IMR-90 (cell line): Measurements from ENCODE around the gene ALG11. TPM values are rescaled to one million over a fixed set of nuclear protein-coding genes. Genes with fewer than 3 reads are reported as not detected.

Experiments
- ATAC-seq: fragments of 200-7000 bp; cut with Tn5 transposase; 2 replicates; pipeline ENCODE4 v1.9.1; 2020; ENCODE audit warnings: low read depth, mild to moderate bottlenecking, moderate library complexity
- BruUV-seq: library from RNA; stranded (reverse); fragments of 400-500 nt; replicated peaks from 2 replicates; lab custom pipeline; 2021; lab: Mats Ljungman, UMichigan
- CTCF ChIA-PET: fragments of 300-600 bp; formaldehyde crosslinking; extraction: SDS; loops from one replicate; lab custom pipeline; 2021; ENCODE audit warnings: antibody characterized with exemption; lab: Yijun Ruan, JAX
- POLR2A ChIA-PET: fragments of 300-600 bp; sonication (Branson Sonifier 250); formaldehyde crosslinking; loops from one replicate; lab custom pipeline; 2022; ENCODE audit warnings: antibody characterized with exemption; ENCODE audit not compliant: unreplicated experiment; lab: Charles Lee
- DNase-seq: peaks from one replicate; pipeline ENCODE4 v3.0.0; 2013
- H2AFZ ChIP-seq: replicated peaks from 2 replicates; pipeline ENCODE3; 2013; ENCODE audit warnings: low read length, mild to moderate bottlenecking; ENCODE audit not compliant: poor library complexity
- H2AK5ac ChIP-seq: 2 replicates; pipeline ENCODE4 v1.6.1; 2013; ENCODE audit warnings: low read depth, low read length, inconsistent platforms
- H2AK9ac ChIP-seq: replicated peaks from 2 replicates; pipeline ENCODE3; 2013; ENCODE audit warnings: mild to moderate bottlenecking, low read depth, low read length, moderate library complexity; ENCODE audit not compliant: poor library complexity
- H2BK120ac ChIP-seq: 2 replicates; pipeline ENCODE4 v1.6.1; 2013; ENCODE audit warnings: low read depth, low read length, inconsistent platforms
- H2BK15ac ChIP-seq: 3 replicates; pipeline ENCODE4 v1.6.1; 2013; ENCODE audit warnings: low read depth, low read length, inconsistent platforms
- H2BK20ac ChIP-seq: 2 replicates; pipeline ENCODE4 v1.6.1; 2013; ENCODE audit warnings: low read depth, mild to moderate bottlenecking, inconsistent platforms, low read length, moderate library complexity
- H2BK5ac ChIP-seq: 2 replicates; pipeline ENCODE4 v1.6.1; 2013; ENCODE audit warnings: mild to moderate bottlenecking, low read depth, low read length, inconsistent platforms; ENCODE audit not compliant: poor library complexity, severe bottlenecking
- H3K14ac ChIP-seq: replicated peaks from 2 replicates; pipeline ENCODE4 v1.6.1; 2013; ENCODE audit warnings: low read depth, low read length, inconsistent platforms
- H3K18ac ChIP-seq: 2 replicates; pipeline ENCODE4 v1.6.1; 2013; ENCODE audit warnings: low read depth, low read length, control low read depth
- H3K23ac ChIP-seq: 2 replicates; pipeline ENCODE4 v1.6.1; 2013; ENCODE audit warnings: low read depth, low read length, inconsistent platforms
- H3K27ac ChIP-seq: 2 replicates; pipeline ENCODE4 v1.5.1; 2013; ENCODE audit warnings: mild to moderate bottlenecking, control low read depth, low read length; ENCODE audit not compliant: insufficient read depth
- H3K27me3 ChIP-seq: 2 replicates; pipeline ENCODE4 v1.6.1; 2013; ENCODE audit warnings: low read length; ENCODE audit not compliant: control insufficient read depth, insufficient read depth
- H3K36me3 ChIP-seq: 2 replicates; pipeline ENCODE4 v1.6.1; 2013; ENCODE audit warnings: low read length, mixed read lengths; ENCODE audit not compliant: control insufficient read depth, insufficient read depth
- H3K4ac ChIP-seq: 2 replicates; pipeline ENCODE4 v1.6.1; 2013; ENCODE audit warnings: low read depth, low read length, inconsistent platforms
- H3K4me1 ChIP-seq: 2 replicates; pipeline ENCODE4 v1.6.1; 2013; ENCODE audit warnings: low read length, mixed read lengths; ENCODE audit not compliant: control insufficient read depth, insufficient read depth
- H3K4me2 ChIP-seq: 2 replicates; pipeline ENCODE4 v1.6.1; 2013; ENCODE audit warnings: low read depth, mild to moderate bottlenecking, control low read depth, low read length, moderate library complexity
- H3K4me3 ChIP-seq: 2 replicates; pipeline ENCODE4 v1.5.1; 2013; ENCODE audit warnings: low read depth, mild to moderate bottlenecking, control low read depth, low read length, moderate library complexity; ENCODE audit not compliant: insufficient read depth
- H3K56ac ChIP-seq: 2 replicates; pipeline ENCODE4 v1.6.1; 2013; ENCODE audit warnings: low read length, inconsistent platforms; ENCODE audit not compliant: insufficient read depth; ENCODE audit errors: extremely low read depth
- H3K79me1 ChIP-seq, 2 experiments: 2 replicates each; pipeline ENCODE4 v1.6.1; 2013; ENCODE audit warnings: low read length in 2 of 2, inconsistent platforms in 1 of 2, low read depth in 1 of 2
- H3K9ac ChIP-seq: 2 replicates; pipeline ENCODE4 v1.6.1; 2013; ENCODE audit warnings: low read depth, low read length, control low read depth
- H3K9me1 ChIP-seq: 2 replicates; pipeline ENCODE4 v1.6.1; 2013; ENCODE audit warnings: low read length, inconsistent platforms; ENCODE audit not compliant: insufficient read depth
- H3K9me3 ChIP-seq: 2 replicates; pipeline ENCODE4 v1.6.1; 2013; ENCODE audit warnings: low read length; ENCODE audit not compliant: control insufficient read depth, insufficient read depth
- H4K20me1 ChIP-seq: 2 replicates; pipeline ENCODE4 v1.6.1; 2013; ENCODE audit warnings: low read length, inconsistent platforms; ENCODE audit not compliant: insufficient read depth
- H4K5ac ChIP-seq: 2 replicates; pipeline ENCODE4 v1.6.1; 2013; ENCODE audit warnings: mild to moderate bottlenecking, low read depth, low read length, control low read depth
- H4K8ac ChIP-seq, 2 experiments: 2 replicates each; pipeline ENCODE4 v1.6.1; 2013; ENCODE audit warnings: low read depth in 2 of 2, low read length in 2 of 2, control low read depth in 1 of 2, inconsistent platforms in 1 of 2
- H4K91ac ChIP-seq: 2 replicates; pipeline ENCODE4 v1.6.1; 2013; ENCODE audit warnings: low read depth, low read length, inconsistent platforms; ENCODE audit not compliant: insufficient read depth
- CEBPB ChIP-seq: IDR thresholded peaks from 2 replicates; pipeline ENCODE4 v1.6.1; 2012; ENCODE audit warnings: low read depth, low read length, improper control_type of control experiment
- FOS ChIP-seq: fragments of 150-350 bp; IDR thresholded peaks from 2 replicates; pipeline ENCODE4 v1.6.1; 2016; ENCODE audit warnings: low read depth, low read length
- NFE2L2 ChIP-seq: fragments of 150-350 bp; IDR thresholded peaks from 2 replicates; pipeline ENCODE4 v1.6.1; 2016; ENCODE audit warnings: low read depth, mild to moderate bottlenecking, low read length
- RFX5 ChIP-seq: IDR thresholded peaks from 2 replicates; pipeline ENCODE4 v1.8.0; 2012; ENCODE audit warnings: low read depth, mild to moderate bottlenecking, low read length, moderate library complexity
- WGBS, 2 experiments: methylation state at CpG; one replicate each; pipeline versions ENCODE4 v1.1.5 to v1.1.7; 2013; ENCODE audit warnings: missing lambda C conversion rate in 2 of 2; ENCODE audit not compliant: insufficient read length in 1 of 2; ENCODE audit errors: extremely low coverage in 2 of 2; 5-methylcytosine and 5-hydroxymethylcytosine counted together
- dilution Hi-C: fragments of 300-500 bp; cut with HindIII; formaldehyde crosslinking; loops from one replicate; pipeline ENCODE4 v1.14.3; 2018; ENCODE audit warnings: low sequenced_read_pairs; ENCODE audit not compliant: unreplicated experiment
- in situ Hi-C: fragments of 300-500 bp; cut with MboI; formaldehyde crosslinking; loops from 3 replicates; pipeline ENCODE4 v1.14.3; 2019; ENCODE audit warnings: low sequenced_read_pairs, inconsistent platforms, mixed read lengths
- intact Hi-C: fragments of 100-400 bp; cut with micrococcal nuclease; formaldehyde crosslinking; loops from 2 replicates; pipeline ENCODE4 v1.10.0; 2022
- polyA plus RNA-seq, 3 experiments: library from polyadenylated mRNA; depleted of rRNA; stranded (reverse); fragments of >200 nt; gene quantifications; 2 replicates each; pipeline ENCODE4 v1.2.3, GENCODE V29; 2012; ENCODE audit warnings: low replicate concordance in 1 of 3
- total RNA-seq: library from RNA; depleted of rRNA; stranded (reverse); fragments of >200 nt; gene quantifications from 2 replicates; pipeline ENCODE4 v1.2.3, GENCODE V29; 2012
- TF ChIP-seq, protein P1 (sequence below): conservative IDR thresholded peaks from 2 replicates; pipeline ENCODE4 v1.5.1; 2012; ENCODE audit warnings: mild to moderate bottlenecking, low read depth, low read length, improper control_type of control experiment

ALG11 gene
- total and polyA plus RNA-seq, 2 of the 4 experiments (the other 2 are of a cell fraction) = 10.0 to 12.7 TPM

GRCh38 chr13:52061587-52061986 is 49.4 kb downstream of the ALG11 start:
- dilution Hi-C loops = no loop called here

More at GRCh38 chr13:52061587-52061986, 49.4 kb downstream of the ALG11 start:
- H2BK120ac ChIP-seq = no peak overlapping the region
- H2BK15ac ChIP-seq = no peak overlapping the region
- no peak for ATAC-seq
- H3K9ac ChIP-seq = no peak overlapping the region
- no peak overlapping the region for H4K5ac ChIP-seq
- no peak overlapping the region for H3K4ac ChIP-seq
- H3K18ac ChIP-seq = no peak overlapping the region
- H3K4me3 ChIP-seq = no peak overlapping the region
- ChIA-PET CTCF (no interaction called here), POLR2A (no interaction called here)
- peaks cover 4% of the 10 kb centered on the region; the same call in 1 of the 2 replicates for H3K9me3 ChIP-seq
- H3K27ac ChIP-seq = no peak overlapping the region
- TF ChIP-seq CEBPB = no peak
- no peak for TF ChIP-seq FOS
- TF ChIP-seq RFX5 = no peak
- TF ChIP-seq NFE2L2 = no peak
- TF ChIP-seq, protein P1, sequence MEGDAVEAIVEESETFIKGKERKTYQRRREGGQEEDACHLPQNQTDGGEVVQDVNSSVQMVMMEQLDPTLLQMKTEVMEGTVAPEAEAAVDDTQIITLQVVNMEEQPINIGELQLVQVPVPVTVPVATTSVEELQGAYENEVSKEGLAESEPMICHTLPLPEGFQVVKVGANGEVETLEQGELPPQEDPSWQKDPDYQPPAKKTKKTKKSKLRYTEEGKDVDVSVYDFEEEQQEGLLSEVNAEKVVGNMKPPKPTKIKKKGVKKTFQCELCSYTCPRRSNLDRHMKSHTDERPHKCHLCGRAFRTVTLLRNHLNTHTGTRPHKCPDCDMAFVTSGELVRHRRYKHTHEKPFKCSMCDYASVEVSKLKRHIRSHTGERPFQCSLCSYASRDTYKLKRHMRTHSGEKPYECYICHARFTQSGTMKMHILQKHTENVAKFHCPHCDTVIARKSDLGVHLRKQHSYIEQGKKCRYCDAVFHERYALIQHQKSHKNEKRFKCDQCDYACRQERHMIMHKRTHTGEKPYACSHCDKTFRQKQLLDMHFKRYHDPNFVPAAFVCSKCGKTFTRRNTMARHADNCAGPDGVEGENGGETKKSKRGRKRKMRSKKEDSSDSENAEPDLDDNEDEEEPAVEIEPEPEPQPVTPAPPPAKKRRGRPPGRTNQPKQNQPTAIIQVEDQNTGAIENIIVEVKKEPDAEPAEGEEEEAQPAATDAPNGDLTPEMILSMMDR = no peak
- H2AK9ac ChIP-seq = no peak overlapping the region
- no peaks in the 10 kb centered on the region for H3K79me1 ChIP-seq
- no peak overlapping the region for H2BK20ac ChIP-seq
- H2AK5ac ChIP-seq = no peak overlapping the region
- no peak overlapping the region for H3K23ac ChIP-seq
- no peaks in the 10 kb centered on the region for H3K4me1 ChIP-seq
- no peak overlapping the region for H2BK5ac ChIP-seq
- H3K36me3 ChIP-seq = no peaks in the 10 kb centered on the region
- no peak for DNase-seq
- no peak overlapping the region for H2AFZ ChIP-seq
- no peak overlapping the region for H4K8ac ChIP-seq
- no peaks in the 10 kb centered on the region for H4K20me1 ChIP-seq
- no peak overlapping the region for H4K91ac ChIP-seq
- no TSS peak for BruUV-seq
- no peak overlapping the region for H3K56ac ChIP-seq
- in situ Hi-C loops (no loop called here), intact Hi-C loops (no loop called here)
- no peak overlapping the region for H3K4me2 ChIP-seq
- no peak overlapping the region for H3K14ac ChIP-seq
- H3K27me3 ChIP-seq = no peaks in the 10 kb centered on the region
- H3K9me1 ChIP-seq = no peaks in the 10 kb centered on the region
- no CpG with 5 or more reads among the region's 3 CpGs for WGBS, 2 experiments
